Body of pancreas (tissue), 4 donors: Measurements from ENCODE around the gene UTP20. TPM values are rescaled to one million over a fixed set of nuclear protein-coding genes. Genes with fewer than 3 reads are reported as not detected.

Experiments
- ATAC-seq: fragments of 150-250 bp; one replicate; pipeline ENCODE4 v1.9.1; 2016
- DNase-seq, 4 donors: peaks; one replicate each; pipeline ENCODE4 v3.0.0-alpha.2; 2019
- H3K27ac ChIP-seq, 4 donors: fragments of 200-600 bp; sonication (generic); 1 replicate in 3 of 4; 2 replicates in 1 of 4; pipeline versions ENCODE4 v1.5.1 to v1.6.1; 2016 to 2019; ENCODE audit warnings: mild to moderate bottlenecking in 1 of 4, mixed read lengths in 1 of 4, moderate library complexity in 1 of 4
- H3K27me3 ChIP-seq, 2 donors: fragments of 200-600 bp; sonication (generic); one replicate each; pipeline ENCODE4 v1.6.0; 2016; ENCODE audit warnings: mild to moderate bottlenecking in 1 of 2
- H3K36me3 ChIP-seq, 2 donors: fragments of 200-600 bp; sonication (generic); replicated peaks in 1 of 2; 2 replicates each; pipeline ENCODE4 v1.5.1; 2016; ENCODE audit warnings: low read depth in 2 of 2; ENCODE audit not compliant: insufficient read depth in 1 of 2
- H3K4me1 ChIP-seq: fragments of 200-600 bp; sonication (generic); one replicate; pipeline ENCODE4 v1.6.0; 2016
- H3K4me3 ChIP-seq, 2 donors: fragments of 200-600 bp; sonication (generic); 1 replicate in 1 of 2; 2 replicates in 1 of 2; pipeline ENCODE4 v1.5.1; 2016 to 2019
- H3K9me3 ChIP-seq, 3 donors: fragments of 200-600 bp; sonication (generic); 1 replicate in 2 of 3; 2 replicates in 1 of 3; pipeline ENCODE4 v1.5.1; 2016
- POLR2A ChIP-seq, 3 donors: fragments of 450-650 bp; IDR thresholded peaks; one replicate each; pipeline ENCODE4 v1.6.1; 2016; ENCODE audit warnings: antibody characterized with exemption in 3 of 3, mild to moderate bottlenecking in 2 of 3
- WGBS, 2 donors: methylation state at CpG; one replicate each; pipeline ENCODE4 v1.1.5; 2017; 5-methylcytosine and 5-hydroxymethylcytosine counted together
- intact Hi-C: fragments of 100-400 bp; cut with DNase I; formaldehyde crosslinking; loops from one replicate; pipeline ENCODE4 v1.15.1; 2023
- total RNA-seq, 2 donors: library from RNA; depleted of rRNA; stranded (reverse); fragments of >200 nt; gene quantifications; one replicate each; pipeline ENCODE4 v1.1.0, GENCODE V29; 2016
- TF ChIP-seq, protein P1 (sequence below), 7 experiments: fragments of 450-650 bp in 4 of 7; fragments of 200-600 bp in 3 of 7; sonication (generic) in 3 of 7; IDR thresholded peaks; one replicate each; pipeline ENCODE4 v1.5.1; 2016 to 2019; ENCODE audit warnings: antibody characterized with exemption in 7 of 7

The UTP20 gene
- total RNA-seq = 1 to 10 TPM; 7.5 to 7.9 TPM

DNA sequence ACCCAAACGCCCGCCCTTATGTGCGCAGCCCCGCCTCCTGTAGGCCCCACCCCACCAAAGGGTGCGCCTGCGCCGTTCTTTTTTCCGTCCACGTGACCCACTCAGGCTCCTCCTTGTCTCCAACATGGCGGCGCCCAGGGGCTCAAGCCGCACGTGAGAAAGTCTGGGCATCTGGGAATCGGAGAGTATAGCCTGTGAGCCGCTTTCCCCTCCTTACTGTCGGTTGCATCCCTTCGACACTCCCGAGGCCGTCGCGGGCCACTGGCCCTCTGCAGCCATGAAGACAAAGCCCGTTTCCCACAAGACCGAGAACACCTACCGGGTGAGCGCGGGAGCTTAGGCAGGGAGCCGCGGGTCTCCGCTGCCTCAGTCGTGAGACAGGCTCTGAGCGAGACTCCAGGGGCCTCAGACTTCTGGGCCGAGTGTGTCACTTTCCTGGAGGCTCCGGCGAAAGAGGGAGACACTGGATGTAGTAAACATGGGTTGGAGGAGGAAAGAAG is at the start of gene UTP20:
UTP20 (plus strand) TSS at position 100 of the 500 bp plus-strand sequence; CDS start at position 278, 178 bp downstream.
- TF ChIP-seq, protein P1, sequence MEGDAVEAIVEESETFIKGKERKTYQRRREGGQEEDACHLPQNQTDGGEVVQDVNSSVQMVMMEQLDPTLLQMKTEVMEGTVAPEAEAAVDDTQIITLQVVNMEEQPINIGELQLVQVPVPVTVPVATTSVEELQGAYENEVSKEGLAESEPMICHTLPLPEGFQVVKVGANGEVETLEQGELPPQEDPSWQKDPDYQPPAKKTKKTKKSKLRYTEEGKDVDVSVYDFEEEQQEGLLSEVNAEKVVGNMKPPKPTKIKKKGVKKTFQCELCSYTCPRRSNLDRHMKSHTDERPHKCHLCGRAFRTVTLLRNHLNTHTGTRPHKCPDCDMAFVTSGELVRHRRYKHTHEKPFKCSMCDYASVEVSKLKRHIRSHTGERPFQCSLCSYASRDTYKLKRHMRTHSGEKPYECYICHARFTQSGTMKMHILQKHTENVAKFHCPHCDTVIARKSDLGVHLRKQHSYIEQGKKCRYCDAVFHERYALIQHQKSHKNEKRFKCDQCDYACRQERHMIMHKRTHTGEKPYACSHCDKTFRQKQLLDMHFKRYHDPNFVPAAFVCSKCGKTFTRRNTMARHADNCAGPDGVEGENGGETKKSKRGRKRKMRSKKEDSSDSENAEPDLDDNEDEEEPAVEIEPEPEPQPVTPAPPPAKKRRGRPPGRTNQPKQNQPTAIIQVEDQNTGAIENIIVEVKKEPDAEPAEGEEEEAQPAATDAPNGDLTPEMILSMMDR (IDR thresholded peaks at IDR 0.05) = peak in 1 of 7 experiments; percentile 10
- TF ChIP-seq POLR2A (IDR thresholded peaks at IDR 0.05) = peak in 2 of 3 donors; percentile 44 to 63
- intact Hi-C loops = no loop called here
- H3K27me3 ChIP-seq = no peaks in the 10 kb centered on the region
- peak; percentile 100 for ATAC-seq
- H3K9me3 ChIP-seq = no peaks in the 10 kb centered on the region
- H3K27ac ChIP-seq = peak within 1 kb of the TSS in 1 of 4 donors; percentile 53
- no peaks in the 10 kb centered on the region for H3K36me3 ChIP-seq
- peak; percentile 91 to 95 (median 94) for DNase-seq
- peak within 1 kb of the TSS; percentile 66 to 100 for H3K4me3 ChIP-seq
- peaks cover 5% of the 10 kb centered on the region for H3K4me1 ChIP-seq
- 0 to 1% methylated on average over 28 to 34 of the region's 34 CpGs for WGBS, 2 donors

DNA sequence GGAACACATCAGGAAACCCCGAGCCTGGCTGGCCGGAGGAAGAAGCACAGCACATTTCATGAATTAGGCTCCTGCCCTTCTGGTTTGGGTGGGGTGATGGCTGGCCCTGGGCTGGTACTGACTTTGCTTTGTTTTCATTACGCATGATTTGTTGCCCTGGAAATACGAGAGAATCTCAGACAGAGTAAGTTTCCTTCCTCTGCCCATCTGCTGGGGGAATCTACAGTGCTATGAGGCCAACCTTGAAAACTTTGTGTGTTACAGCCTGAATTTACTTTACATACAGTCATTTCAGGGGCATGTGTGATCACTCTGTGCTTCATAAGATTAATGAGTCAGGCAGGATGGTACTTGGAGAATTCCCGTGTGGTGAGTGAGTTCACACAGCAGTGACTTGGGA is 49.4 kb upstream of the UTP20 start:
- WGBS, 2 donors = 38 to 41% methylated on average over 5 of the region's 5 CpGs
- Histone ChIP-seq H3K4me3 (no peak overlapping the region), H3K9me3 (no peaks in the 10 kb centered on the region), H3K27ac (no peak overlapping the region), H3K4me1 (no peaks in the 10 kb centered on the region), H3K36me3 (no peaks in the 10 kb centered on the region), H3K27me3 (no peaks in the 10 kb centered on the region)
- DNase-seq (no peak), ATAC-seq (no peak)
- intact Hi-C loops = no loop called here
- TF ChIP-seq, protein P1 (IDR thresholded peaks at IDR 0.05) = no peak
- TF ChIP-seq POLR2A (IDR thresholded peaks at IDR 0.05) = no peak

DNA sequence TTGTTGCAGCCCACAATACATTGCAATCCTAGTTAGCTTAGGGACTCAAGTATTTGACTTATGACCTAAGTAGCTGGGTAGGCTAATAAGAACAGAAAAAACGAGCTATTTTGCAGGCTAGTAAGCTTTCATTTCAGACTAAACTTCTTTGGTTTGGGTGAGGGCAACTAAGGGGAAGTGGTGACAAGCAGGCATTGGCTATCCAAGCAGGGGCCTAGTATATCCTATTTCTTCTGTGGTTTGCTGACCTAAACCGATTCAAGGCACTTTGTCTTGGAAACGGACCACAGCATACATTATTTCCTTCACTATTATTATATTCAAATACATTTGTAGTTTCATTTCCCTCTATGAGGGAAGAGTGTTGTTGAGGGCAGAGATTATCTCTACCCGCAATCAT is 48.3 kb upstream of the UTP20 start:
- Histone ChIP-seq H3K4me1 (no peaks in the 10 kb centered on the region), H3K27me3 (no peaks in the 10 kb centered on the region), H3K9me3 (no peaks in the 10 kb centered on the region), H3K36me3 (no peaks in the 10 kb centered on the region), H3K27ac (no peak overlapping the region), H3K4me3 (no peak overlapping the region)
- ATAC-seq (no peak), DNase-seq (no peak)
- TF ChIP-seq POLR2A (IDR thresholded peaks at IDR 0.05) = no peak
- TF ChIP-seq, protein P1 (IDR thresholded peaks at IDR 0.05) = no peak
- WGBS, 2 donors = 54 to 55% methylated on average over 4 of the region's 4 CpGs
- intact Hi-C loops = no loop called here

- ATAC-seq = no peak
- intact Hi-C loops = no loop called here
Measured at GRCh38 chr12:101235686-101236085, 44.2 kb upstream of the UTP20 start.

More at GRCh38 chr12:101235686-101236085, 44.2 kb upstream of the UTP20 start:
- Histone ChIP-seq H3K4me1 (no peaks in the 10 kb centered on the region), H3K9me3 (no peaks in the 10 kb centered on the region), H3K36me3 (no peaks in the 10 kb centered on the region), H3K27ac (no peak overlapping the region), H3K4me3 (no peak overlapping the region), H3K27me3 (no peaks in the 10 kb centered on the region)
- DNase-seq = no peak
- TF ChIP-seq POLR2A (IDR thresholded peaks at IDR 0.05) = no peak
- TF ChIP-seq, protein P1 (IDR thresholded peaks at IDR 0.05) = no peak
- 72 to 88% methylated on average over 2 of the region's 2 CpGs for WGBS, 2 donors
